Esophagus squamous epithelium (tissue), 5 donors: ENCODE data around the gene NDUFV1. TPM values are rescaled to one million over a fixed set of nuclear protein-coding genes. Genes with fewer than 3 reads are reported as not detected.
A peak's percentile ranks its signal among the peaks of the same experiment; 100 is the strongest.

ENCODE experiments used
- DNase-seq: peaks from one replicate; lab custom pipeline; 2025; lab: John Stamatoyannopoulos, UW
- H3K27ac ChIP-seq, 4 donors: fragments of 200-600 bp; sonication (generic); one replicate each; pipeline ENCODE4 v1.5.1; 2016 to 2019; ENCODE audit warnings: mild to moderate bottlenecking in 1 of 4
- H3K27me3 ChIP-seq, 4 donors: fragments of 200-600 bp; sonication (generic); 1 replicate in 3 of 4; 2 replicates in 1 of 4; pipeline versions ENCODE4 v1.5.1 to v1.6.0; 2017 to 2021; ENCODE audit warnings: antibody characterized with exemption in 1 of 4
- H3K36me3 ChIP-seq, 3 donors: fragments of 200-600 bp; sonication (generic); one replicate each; pipeline ENCODE4 v1.5.1; 2016 to 2019
- H3K4me1 ChIP-seq, 3 donors: fragments of 200-600 bp; sonication (generic); one replicate each; pipeline ENCODE4 v1.5.1; 2017 to 2019
- H3K4me3 ChIP-seq, 4 donors: fragments of 200-600 bp; sonication (generic); 1 replicate in 3 of 4; 2 replicates in 1 of 4; pipeline ENCODE4 v1.5.1; 2016 to 2019; ENCODE audit warnings: mild to moderate bottlenecking in 2 of 4, moderate library complexity in 1 of 4
- H3K9me3 ChIP-seq, 3 donors: fragments of 200-600 bp; sonication (generic); one replicate each; pipeline ENCODE4 v1.5.1; 2016 to 2019
- POLR2A ChIP-seq, 4 donors: fragments of 450-650 bp; IDR thresholded peaks; one replicate each; pipeline ENCODE4 v1.6.1; 2017; ENCODE audit warnings: antibody characterized with exemption in 4 of 4, mild to moderate bottlenecking in 4 of 4, moderate library complexity in 3 of 4
- WGBS, 2 donors: methylation state at CpG; one replicate each; pipeline ENCODE4 v1.1.5; 2018; 5-methylcytosine and 5-hydroxymethylcytosine counted together
- intact Hi-C: fragments of 100-400 bp; cut with DNase I; formaldehyde crosslinking; loops from one replicate; pipeline ENCODE4 v1.15.0; 2022
- total RNA-seq, 4 donors: library from RNA; depleted of rRNA; stranded (reverse); fragments of >200 nt; gene quantifications; one replicate each; pipeline ENCODE4 v1.1.0, GENCODE V29; 2016
- TF ChIP-seq, protein P1 (sequence below), 6 experiments: fragments of 450-650 bp in 4 of 6; fragments of 200-600 bp in 2 of 6; sonication (generic) in 2 of 6; IDR thresholded peaks; one replicate each; pipeline ENCODE4 v1.5.1; 2016 to 2019; ENCODE audit warnings: antibody characterized with exemption in 6 of 6, mild to moderate bottlenecking in 4 of 6, moderate library complexity in 4 of 6
- donor health status: DM: yes; HTN: yes; CAD: no.

Gene NDUFV1
- total RNA-seq, 4 donors from 2014 or later = 206 to 260 (median 254) TPM

DNA sequence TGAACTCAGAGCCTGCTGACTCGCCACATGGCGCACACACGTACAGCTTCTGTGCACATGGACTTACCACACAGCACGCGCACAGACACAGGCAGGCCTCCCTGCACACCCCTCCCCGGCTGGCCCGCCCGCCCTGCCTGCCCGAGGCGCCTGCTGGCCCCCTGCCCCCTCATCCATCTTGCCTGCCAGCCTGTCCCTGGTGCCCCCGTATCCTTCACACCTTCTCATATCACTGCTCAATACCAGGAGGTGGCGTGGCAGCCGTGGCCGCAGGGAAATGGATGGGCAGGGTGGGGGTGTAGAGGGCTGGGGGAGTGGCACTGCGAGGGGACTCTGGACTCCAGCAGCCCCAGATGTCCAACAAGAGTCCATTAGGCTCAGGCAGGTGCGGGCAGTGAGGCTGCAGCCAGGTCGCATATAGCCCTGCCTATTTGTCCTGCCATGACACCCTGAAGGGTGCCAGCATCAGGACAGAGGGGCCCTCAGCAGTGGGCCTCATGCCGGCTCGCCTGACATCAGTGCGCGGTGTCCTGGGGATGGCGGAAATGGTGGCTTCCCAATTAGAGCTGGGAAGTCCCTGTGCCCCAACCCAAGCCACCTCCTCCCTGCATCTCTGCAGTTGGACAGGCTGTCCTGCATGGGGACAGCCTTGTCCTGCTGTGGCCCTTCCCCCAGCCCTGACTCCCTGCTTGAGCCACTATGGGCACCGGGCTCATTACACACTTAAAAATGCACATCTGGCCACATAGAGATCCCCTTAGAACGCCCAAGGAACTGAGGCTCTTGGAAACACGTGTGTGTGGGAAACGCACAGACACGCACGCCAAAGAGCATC lies 34.8 kb downstream of the NDUFV1 start:
- H3K4me1 ChIP-seq = peaks cover 0 to 15% (median 0%) of the 10 kb centered on the region in 3 donors
- TF ChIP-seq, protein P1, sequence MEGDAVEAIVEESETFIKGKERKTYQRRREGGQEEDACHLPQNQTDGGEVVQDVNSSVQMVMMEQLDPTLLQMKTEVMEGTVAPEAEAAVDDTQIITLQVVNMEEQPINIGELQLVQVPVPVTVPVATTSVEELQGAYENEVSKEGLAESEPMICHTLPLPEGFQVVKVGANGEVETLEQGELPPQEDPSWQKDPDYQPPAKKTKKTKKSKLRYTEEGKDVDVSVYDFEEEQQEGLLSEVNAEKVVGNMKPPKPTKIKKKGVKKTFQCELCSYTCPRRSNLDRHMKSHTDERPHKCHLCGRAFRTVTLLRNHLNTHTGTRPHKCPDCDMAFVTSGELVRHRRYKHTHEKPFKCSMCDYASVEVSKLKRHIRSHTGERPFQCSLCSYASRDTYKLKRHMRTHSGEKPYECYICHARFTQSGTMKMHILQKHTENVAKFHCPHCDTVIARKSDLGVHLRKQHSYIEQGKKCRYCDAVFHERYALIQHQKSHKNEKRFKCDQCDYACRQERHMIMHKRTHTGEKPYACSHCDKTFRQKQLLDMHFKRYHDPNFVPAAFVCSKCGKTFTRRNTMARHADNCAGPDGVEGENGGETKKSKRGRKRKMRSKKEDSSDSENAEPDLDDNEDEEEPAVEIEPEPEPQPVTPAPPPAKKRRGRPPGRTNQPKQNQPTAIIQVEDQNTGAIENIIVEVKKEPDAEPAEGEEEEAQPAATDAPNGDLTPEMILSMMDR (IDR thresholded peaks at IDR 0.05) = no peak
- no peak for TF ChIP-seq POLR2A (IDR thresholded peaks at IDR 0.05)
- no peak overlapping the region for H3K27ac ChIP-seq
- WGBS, 2 donors = 72 to 93% methylated on average over 5 to 9 of the region's 28 CpGs
- intact Hi-C loops = no loop called here
- H3K9me3 ChIP-seq = peaks cover 0 to 6% (median 0%) of the 10 kb centered on the region in 3 donors
- H3K27me3 ChIP-seq = peaks cover 0 to 49% (median 0%) of the 10 kb centered on the region in 4 donors
- H3K4me3 ChIP-seq = no peak overlapping the region
- H3K36me3 ChIP-seq = no peaks in the 10 kb centered on the region
- DNase-seq = no peak

DNA sequence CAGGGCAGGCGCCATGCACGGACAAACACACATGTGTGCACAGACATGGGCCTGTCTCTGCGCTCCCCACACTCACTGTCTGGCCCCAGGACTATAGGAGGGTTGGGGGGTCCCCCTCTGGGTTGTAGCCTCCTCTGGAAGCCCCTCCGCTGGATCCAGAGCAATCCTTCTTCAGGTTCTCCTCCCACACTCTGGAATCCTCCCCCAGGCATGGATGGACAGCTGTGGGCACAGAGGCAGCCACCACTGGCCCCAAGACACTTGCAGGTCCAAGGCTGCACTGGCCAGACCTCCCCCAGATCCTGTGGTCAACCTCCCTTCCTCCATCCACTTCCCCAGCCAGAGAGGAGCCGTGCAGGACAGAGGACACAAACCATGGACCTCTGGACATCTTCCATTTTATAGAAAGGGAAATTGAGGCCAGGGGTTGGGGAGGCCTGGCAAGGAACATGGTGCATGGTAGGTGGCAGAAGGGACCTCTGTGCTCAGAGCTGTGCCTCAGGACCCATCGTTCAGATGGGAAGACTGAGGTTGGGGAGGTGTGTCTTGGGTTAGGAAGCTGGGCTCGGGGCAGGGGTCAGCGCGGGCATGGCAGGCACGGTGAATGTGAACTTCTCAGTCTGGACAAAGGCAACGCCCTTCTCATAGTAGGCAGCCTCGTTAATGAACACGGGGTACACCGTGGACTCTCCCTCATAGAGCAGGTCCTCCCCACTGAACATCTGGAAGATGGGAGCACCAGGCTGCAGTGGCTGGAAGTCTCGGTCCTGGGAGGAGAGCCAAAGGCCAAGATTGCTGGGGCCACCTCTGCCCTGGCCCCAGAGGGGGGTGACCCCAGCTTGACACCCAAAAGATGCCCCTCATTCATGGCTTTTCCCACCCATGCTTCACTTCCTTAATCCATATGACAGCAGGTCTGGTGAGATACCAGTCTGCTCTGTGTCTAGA lies 35.7 kb downstream of the NDUFV1 start:
- no peak overlapping the region for H3K4me3 ChIP-seq
- no peaks in the 10 kb centered on the region for H3K36me3 ChIP-seq
- intact Hi-C loops = no loop called here
- peaks cover 0 to 6% (median 0%) of the 10 kb centered on the region in 3 donors for H3K9me3 ChIP-seq
- 86% methylated on average over 11 to 12 of the region's 15 CpGs for WGBS, 2 donors
- no peak for DNase-seq
- H3K27me3 ChIP-seq = peaks cover 0 to 58% (median 0%) of the 10 kb centered on the region in 4 donors
- no peak for TF ChIP-seq POLR2A (IDR thresholded peaks at IDR 0.05)
- TF ChIP-seq, protein P1 (IDR thresholded peaks at IDR 0.05) = no peak
- peaks cover 0 to 15% (median 0%) of the 10 kb centered on the region in 3 donors for H3K4me1 ChIP-seq
- H3K27ac ChIP-seq = no peak overlapping the region

DNA sequence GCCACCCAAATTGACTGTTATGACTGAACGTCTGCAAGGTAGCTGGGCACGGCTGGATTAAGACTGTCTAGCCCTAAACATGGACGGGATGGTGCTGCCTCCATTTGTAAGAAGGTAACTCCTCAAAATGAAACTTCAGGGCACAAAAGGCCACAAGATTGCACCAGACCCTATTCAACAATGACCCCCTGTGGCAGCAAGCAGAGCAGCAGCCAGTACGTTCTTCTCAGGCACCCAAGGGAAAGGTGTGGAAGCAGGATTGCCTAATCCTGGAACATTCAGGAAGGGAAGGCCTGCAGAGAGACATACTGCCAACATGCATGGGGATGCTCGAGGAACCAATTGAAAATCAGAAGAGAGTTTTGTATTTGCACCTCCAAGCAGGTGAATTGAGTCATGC lies 37.3 kb downstream of the NDUFV1 start:
- Histone ChIP-seq H3K36me3 (no peaks in the 10 kb centered on the region), H3K4me1 (peaks cover 0 to 16% (median 0%) of the 10 kb centered on the region in 3 donors), H3K27ac (no peak overlapping the region), H3K4me3 (no peak overlapping the region), H3K27me3 (peaks cover 0 to 66% (median 0%) of the 10 kb centered on the region in 4 donors), H3K9me3 (peaks cover 0 to 6% (median 0%) of the 10 kb centered on the region in 3 donors)
- intact Hi-C loops = no loop called here
- DNase-seq = no peak
- 83 to 87% methylated on average over 5 of the region's 5 CpGs for WGBS, 2 donors
- TF ChIP-seq, protein P1 (IDR thresholded peaks at IDR 0.05) = peak in 3 of 6 experiments; percentile 10 to 49 (median 18)
- no peak for TF ChIP-seq POLR2A (IDR thresholded peaks at IDR 0.05)

DNA sequence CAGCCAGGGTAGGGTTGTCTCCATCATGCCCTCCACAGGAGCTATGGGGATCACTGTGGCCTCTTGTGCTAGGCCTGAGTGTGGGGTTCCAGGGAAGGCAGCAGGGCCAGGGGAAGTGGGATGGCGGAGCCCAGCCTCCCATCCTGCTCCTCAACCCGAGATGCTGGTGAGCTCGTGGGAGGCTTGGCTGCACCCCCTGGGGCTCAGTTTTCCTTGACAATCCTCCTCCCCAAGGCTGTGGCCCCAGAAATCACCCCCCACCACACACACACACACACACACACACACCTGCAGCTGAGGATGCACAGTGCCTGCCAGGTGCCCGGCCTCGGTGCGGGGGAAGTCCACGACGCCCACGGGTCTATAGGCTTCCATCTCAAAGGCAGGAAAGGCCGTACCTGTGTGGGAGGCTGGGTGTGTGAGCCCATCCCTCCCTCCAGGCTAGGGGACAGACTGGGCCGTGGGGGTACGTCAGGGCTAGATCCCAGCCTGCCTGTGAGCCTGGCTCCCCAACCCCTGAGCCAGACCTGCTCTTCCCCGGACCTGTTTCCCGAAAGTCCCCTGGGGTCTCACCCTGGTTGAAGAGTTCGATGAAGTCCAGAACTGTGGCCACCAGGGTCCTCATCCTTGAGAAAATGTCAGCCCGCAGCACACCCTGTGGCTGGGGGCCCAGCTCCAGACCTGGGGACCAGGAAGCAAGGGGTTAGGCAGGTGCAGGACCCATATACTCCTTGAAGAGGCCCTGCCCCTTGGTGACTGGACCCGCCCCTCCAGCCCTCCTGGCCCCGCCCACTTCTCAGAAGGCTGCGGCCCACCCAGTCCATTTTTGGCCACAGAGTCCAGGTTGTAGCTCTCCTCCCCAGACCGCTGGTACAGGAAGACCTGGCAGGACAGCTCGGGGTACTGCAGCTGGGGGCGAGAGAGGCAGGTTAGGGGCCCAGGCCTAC lies 38.0 kb downstream of the NDUFV1 start:
- intact Hi-C loops = no loop called here
- no peak overlapping the region for H3K4me3 ChIP-seq
- peaks cover 0 to 65% (median 0%) of the 10 kb centered on the region in 4 donors for H3K27me3 ChIP-seq
- no peaks in the 10 kb centered on the region for H3K36me3 ChIP-seq
- WGBS, 2 donors = 73 to 100% methylated on average over 1 to 11 of the region's 22 CpGs
- DNase-seq = no peak
- peaks cover 0 to 21% (median 0%) of the 10 kb centered on the region in 3 donors for H3K4me1 ChIP-seq
- peaks cover 0 to 6% (median 0%) of the 10 kb centered on the region in 3 donors for H3K9me3 ChIP-seq
- TF ChIP-seq POLR2A (IDR thresholded peaks at IDR 0.05) = no peak
- TF ChIP-seq, protein P1 (IDR thresholded peaks at IDR 0.05) = no peak
- no peak overlapping the region for H3K27ac ChIP-seq
